ENCODE measurements around the gene UMODL1. TPM values are rescaled to one million over a fixed set of nuclear protein-coding genes. Genes with fewer than 3 reads are reported as not detected.
"Not testable (repeated sequence)": the region's sequence is repeated elsewhere in the genome, so short reads cannot be mapped to it uniquely, and the experiment has no call there.

The UMODL1 gene
- total RNA-seq, 1 experiment from 2014 or later, result not detected

DNA sequence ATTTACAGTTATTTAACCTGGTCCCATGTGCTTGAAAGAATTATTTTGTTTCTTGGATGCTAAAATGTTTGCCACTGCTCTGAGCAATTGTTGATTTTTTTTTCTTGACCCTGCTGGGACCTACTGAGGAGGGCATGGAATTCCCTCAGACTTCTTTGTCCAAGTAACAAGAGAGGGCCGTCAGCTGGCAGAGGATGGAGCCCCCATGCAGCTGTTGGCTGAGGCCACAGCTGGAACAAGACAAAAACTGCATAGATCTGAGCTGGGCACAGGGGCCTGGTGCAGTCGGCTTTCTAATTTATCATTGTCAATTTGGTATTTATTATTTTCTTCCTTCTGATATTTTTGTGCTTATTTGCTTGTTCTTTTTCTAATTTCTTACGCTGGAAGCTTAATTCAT is 108.2 kb downstream of the UMODL1 start:
- H3K27me3 ChIP-seq (replicated peaks), result no peaks in the 10 kb centered on the region
- no peak overlapping the region for H3K27ac ChIP-seq

GRCh38 chr21:42180001-42180400 is 108.9 kb downstream of the UMODL1 start:
- DNase-seq (ENCODE audit: low read depth in 1 of 2, low spot score in 2 of 2); H3K27me3 ChIP-seq (replicated peaks); H3K4me3 ChIP-seq; H3K36me3 ChIP-seq; H3K4me1 ChIP-seq (replicated peaks); H3K9me3 ChIP-seq (replicated peaks); H3K27ac ChIP-seq: not testable (repeated sequence)

More for the DNA sequence above, 108.2 kb downstream of the UMODL1 start:
- no peaks in the 10 kb centered on the region for H3K36me3 ChIP-seq
- no peak for DNase-seq (ENCODE audit: low read depth in 1 of 2, low spot score in 2 of 2)
- no peaks in the 10 kb centered on the region for H3K9me3 ChIP-seq (replicated peaks)
- no peak overlapping the region for H3K4me3 ChIP-seq
- H3K4me1 ChIP-seq (replicated peaks), result no peaks in the 10 kb centered on the region

DNA sequence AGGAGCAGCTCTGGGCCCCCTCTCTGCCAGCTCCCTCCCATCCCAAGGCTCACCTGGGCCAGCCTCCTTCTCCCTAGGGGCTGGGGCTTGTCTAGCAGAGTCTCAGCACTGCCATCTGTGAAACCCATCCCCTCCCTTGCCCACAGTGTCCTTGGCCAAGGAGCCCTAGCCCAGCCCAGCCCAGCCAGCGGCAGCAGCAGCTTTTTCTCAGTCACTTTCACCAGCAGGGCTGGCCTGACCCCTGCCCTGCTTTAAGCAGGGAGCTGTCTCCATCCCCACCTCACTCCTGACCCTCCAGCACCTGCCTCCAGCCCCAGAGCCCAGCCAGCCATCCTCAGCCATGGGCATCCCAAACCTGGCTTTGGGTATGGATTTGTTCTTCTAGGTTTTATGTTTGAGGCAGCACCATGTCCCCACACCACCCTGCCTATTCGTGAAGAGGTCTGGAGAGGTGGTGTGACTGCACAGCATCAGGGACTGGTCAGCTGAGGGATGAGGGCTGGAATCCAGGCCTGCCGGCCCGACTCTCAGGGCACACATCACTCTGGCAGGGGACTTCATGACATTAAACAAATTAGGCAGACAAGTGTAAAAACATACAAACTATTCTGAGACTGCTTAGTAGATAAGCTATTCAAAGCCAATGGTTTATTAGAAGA is 111.7 kb downstream of the UMODL1 start:
- Histone ChIP-seq H3K4me1 (replicated peaks) (no peaks in the 10 kb centered on the region), H3K36me3 (no peaks in the 10 kb centered on the region), H3K27me3 (replicated peaks) (no peaks in the 10 kb centered on the region), H3K4me3 (no peak overlapping the region), H3K27ac (no peak overlapping the region), H3K9me3 (replicated peaks) (no peaks in the 10 kb centered on the region)
- no peak for DNase-seq (ENCODE audit: low read depth in 1 of 2, low spot score in 2 of 2)

GRCh38 chr21:42183374-42184266 is 112.5 kb downstream of the UMODL1 start:
- no peak for DNase-seq (ENCODE audit: low read depth in 1 of 2, low spot score in 2 of 2)
- Histone ChIP-seq H3K9me3 (replicated peaks) (no peaks in the 10 kb centered on the region), H3K4me3 (no peak overlapping the region), H3K36me3 (no peaks in the 10 kb centered on the region), H3K27me3 (replicated peaks) (no peaks in the 10 kb centered on the region), H3K4me1 (replicated peaks) (peaks cover 5% of the 10 kb centered on the region; the same call in 1 of the 2 replicates), H3K27ac (no peak overlapping the region)

- Histone ChIP-seq H3K4me3 (no peak overlapping the region), H3K36me3 (no peaks in the 10 kb centered on the region), H3K9me3 (replicated peaks) (no peaks in the 10 kb centered on the region), H3K4me1 (replicated peaks) (peaks cover 5% of the 10 kb centered on the region; the same call in 1 of the 2 replicates), H3K27ac (no peak overlapping the region), H3K27me3 (replicated peaks) (no peaks in the 10 kb centered on the region)
- DNase-seq (ENCODE audit: low read depth in 1 of 2, low spot score in 2 of 2), result no peak
Measured at GRCh38 chr21:42186591-42186990, 115.5 kb downstream of the UMODL1 start.

DNA sequence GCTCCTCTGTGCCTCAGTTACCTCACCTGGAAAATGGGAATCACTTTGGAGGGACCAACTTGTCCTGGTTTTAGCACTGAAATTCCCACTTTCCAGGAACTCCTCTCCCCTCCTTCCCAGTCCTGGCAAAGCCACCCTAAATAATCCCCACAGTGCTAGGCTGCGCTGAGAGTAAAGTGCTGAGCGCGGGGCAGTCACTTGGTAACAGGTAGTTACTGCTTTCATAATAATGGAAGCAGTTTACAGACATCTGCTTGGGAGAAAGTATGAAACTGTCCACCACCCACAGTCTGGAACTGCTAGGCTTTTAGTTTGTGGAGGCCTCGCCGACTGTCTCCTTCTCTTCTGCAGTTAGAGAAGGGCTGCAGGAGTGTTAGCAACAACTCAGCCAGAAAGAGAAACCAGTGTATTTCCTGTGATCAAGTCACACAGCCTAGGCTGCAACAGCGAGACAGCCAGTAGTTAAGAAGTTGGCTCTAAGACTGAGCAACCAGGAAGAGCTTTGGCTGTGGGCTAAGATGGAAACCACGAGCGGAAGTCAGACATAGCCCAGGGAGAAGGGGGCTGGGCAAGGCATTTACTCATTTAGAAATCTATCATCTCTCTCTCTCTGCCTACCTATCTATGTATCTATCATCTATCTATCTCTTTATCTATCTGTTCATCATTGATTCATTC is 117.0 kb downstream of the UMODL1 start:
- no peak for DNase-seq (ENCODE audit: low read depth in 1 of 2, low spot score in 2 of 2)
- Histone ChIP-seq H3K9me3 (replicated peaks) (no peaks in the 10 kb centered on the region), H3K4me1 (replicated peaks) (peaks cover 5% of the 10 kb centered on the region; the same call in 1 of the 2 replicates), H3K4me3 (no peak overlapping the region), H3K36me3 (no peaks in the 10 kb centered on the region), H3K27me3 (replicated peaks) (no peaks in the 10 kb centered on the region), H3K27ac (no peak overlapping the region)

DNA sequence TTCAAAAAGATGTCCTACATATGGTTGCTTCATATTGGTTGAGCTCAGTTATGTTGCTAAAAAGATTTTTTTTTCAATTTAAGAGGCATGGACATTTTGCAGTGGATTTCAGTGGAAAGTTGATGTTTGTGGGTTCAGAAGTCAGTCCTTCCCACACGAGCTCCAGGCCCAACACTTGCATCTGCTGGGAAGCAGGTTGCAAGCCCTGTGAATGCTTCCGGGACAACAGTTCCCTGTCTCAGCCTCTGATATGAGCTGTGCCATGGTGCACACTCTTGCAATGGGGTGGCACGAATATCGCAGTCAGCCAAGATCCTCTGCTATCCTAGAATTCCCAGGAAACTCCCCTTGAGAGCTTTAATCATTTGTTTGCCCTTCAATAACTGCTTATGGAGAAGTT is 117.5 kb downstream of the UMODL1 start:
- no peak overlapping the region for H3K4me3 ChIP-seq
- no peaks in the 10 kb centered on the region for H3K9me3 ChIP-seq (replicated peaks)
- no peaks in the 10 kb centered on the region for H3K36me3 ChIP-seq
- H3K4me1 ChIP-seq (replicated peaks), result peaks cover 5% of the 10 kb centered on the region; the same call in 1 of the 2 replicates
- no peaks in the 10 kb centered on the region for H3K27me3 ChIP-seq (replicated peaks)
- no peak for DNase-seq (ENCODE audit: low read depth in 1 of 2, low spot score in 2 of 2)
- H3K27ac ChIP-seq, result no peak overlapping the region

DNA sequence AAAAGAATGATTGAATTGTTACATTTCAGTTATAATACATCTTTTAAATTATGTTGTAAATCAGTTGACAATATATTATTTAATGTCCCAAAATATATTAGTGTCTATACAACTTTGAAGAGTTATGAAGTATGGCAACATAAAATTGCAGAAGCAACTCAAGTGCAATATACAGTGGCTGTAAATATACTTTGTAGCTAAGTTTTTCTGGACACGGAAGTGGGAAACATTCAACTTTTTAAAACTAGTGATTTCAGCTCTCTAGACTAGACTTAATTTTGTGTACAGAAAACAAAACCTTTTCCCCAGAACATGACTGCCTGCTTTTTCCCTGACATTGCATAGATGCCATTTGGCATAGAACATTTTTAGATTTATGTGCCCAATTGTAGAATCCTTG is 118.3 kb downstream of the UMODL1 start:
- H3K36me3 ChIP-seq, result no peaks in the 10 kb centered on the region
- H3K27ac ChIP-seq, result no peak overlapping the region
- no peaks in the 10 kb centered on the region for H3K9me3 ChIP-seq (replicated peaks)
- H3K4me3 ChIP-seq, result no peak overlapping the region
- peaks cover 5% of the 10 kb centered on the region; the same call in 1 of the 2 replicates for H3K4me1 ChIP-seq (replicated peaks)
- no peaks in the 10 kb centered on the region for H3K27me3 ChIP-seq (replicated peaks)
- DNase-seq (ENCODE audit: low read depth in 1 of 2, low spot score in 2 of 2), result no peak

DNA sequence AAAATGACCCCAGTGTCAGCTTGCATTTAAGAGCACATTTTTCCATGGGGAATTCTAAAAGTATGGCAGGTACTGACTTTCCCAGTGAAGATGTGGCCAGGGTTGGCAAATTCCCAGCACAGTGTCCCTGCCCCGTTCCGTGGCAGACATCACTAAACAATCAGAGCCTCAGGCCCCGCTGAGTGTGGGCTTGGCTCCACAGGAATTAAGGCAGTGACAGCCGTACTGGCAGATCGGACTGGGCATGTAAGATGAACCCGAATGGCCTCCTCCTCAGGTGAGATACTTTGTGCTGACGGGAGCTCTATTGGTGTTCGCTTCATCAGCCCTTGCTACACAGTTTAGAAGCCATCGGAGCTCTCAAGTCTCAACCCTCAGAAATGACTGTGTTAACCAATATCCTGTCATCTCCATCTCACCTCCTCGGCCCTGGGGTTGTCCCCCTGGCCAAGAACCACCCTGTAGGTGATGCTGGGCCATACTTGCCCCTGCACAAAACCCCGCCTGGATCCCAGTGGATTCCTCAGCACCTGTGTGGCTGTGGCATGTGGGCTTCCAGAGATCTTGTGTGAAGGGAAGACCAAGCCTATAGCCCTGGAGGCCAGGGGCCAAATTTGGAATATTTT is 118.9 kb downstream of the UMODL1 start:
- no peak overlapping the region for H3K4me3 ChIP-seq
- no peaks in the 10 kb centered on the region for H3K27me3 ChIP-seq (replicated peaks)
- H3K27ac ChIP-seq, result no peak overlapping the region
- no peaks in the 10 kb centered on the region for H3K9me3 ChIP-seq (replicated peaks)
- H3K4me1 ChIP-seq (replicated peaks), result peaks cover 5% of the 10 kb centered on the region; the same call in 1 of the 2 replicates
- H3K36me3 ChIP-seq, result no peaks in the 10 kb centered on the region
- peak in 1 of 2 experiments; percentile 19 for DNase-seq (ENCODE audit: low read depth in 1 of 2, low spot score in 2 of 2)

- no peaks in the 10 kb centered on the region for H3K27me3 ChIP-seq (replicated peaks)
- H3K27ac ChIP-seq, result no peak overlapping the region
- H3K4me1 ChIP-seq (replicated peaks), result peaks cover 5% of the 10 kb centered on the region; the same call in 1 of the 2 replicates
- no peaks in the 10 kb centered on the region for H3K9me3 ChIP-seq (replicated peaks)
- no peaks in the 10 kb centered on the region for H3K36me3 ChIP-seq
- DNase-seq (ENCODE audit: low read depth in 1 of 2, low spot score in 2 of 2), result no peak
- H3K4me3 ChIP-seq, result no peak overlapping the region
Measured at GRCh38 chr21:42190486-42190863, 119.4 kb downstream of the UMODL1 start.

DNA sequence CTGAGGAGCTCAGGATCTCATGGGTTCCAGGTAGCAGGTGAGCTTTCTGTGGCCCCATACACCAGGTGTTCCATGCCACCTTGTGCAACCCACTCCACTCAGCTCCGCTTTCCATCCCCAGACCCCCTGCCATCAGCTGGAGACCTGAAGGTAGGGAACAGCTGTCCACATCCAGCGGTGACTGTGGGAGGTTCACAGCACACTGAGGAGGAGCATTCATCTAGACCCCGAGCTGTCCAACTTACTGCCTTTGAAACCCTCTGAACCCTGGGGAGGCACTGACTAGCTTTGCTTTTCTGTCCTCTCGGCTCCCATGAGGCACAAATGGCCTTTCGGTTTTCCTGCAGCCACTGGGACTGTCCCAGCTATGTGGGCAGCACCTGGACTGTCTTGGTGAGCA is 119.9 kb downstream of the UMODL1 start:
- Histone ChIP-seq H3K27me3 (replicated peaks) (no peaks in the 10 kb centered on the region), H3K36me3 (no peaks in the 10 kb centered on the region), H3K27ac (no peak overlapping the region), H3K4me1 (replicated peaks) (peaks cover 5% of the 10 kb centered on the region; the same call in 1 of the 2 replicates), H3K9me3 (replicated peaks) (no peaks in the 10 kb centered on the region), H3K4me3 (no peak overlapping the region)
- DNase-seq (ENCODE audit: low read depth in 1 of 2, low spot score in 2 of 2), result no peak

DNA sequence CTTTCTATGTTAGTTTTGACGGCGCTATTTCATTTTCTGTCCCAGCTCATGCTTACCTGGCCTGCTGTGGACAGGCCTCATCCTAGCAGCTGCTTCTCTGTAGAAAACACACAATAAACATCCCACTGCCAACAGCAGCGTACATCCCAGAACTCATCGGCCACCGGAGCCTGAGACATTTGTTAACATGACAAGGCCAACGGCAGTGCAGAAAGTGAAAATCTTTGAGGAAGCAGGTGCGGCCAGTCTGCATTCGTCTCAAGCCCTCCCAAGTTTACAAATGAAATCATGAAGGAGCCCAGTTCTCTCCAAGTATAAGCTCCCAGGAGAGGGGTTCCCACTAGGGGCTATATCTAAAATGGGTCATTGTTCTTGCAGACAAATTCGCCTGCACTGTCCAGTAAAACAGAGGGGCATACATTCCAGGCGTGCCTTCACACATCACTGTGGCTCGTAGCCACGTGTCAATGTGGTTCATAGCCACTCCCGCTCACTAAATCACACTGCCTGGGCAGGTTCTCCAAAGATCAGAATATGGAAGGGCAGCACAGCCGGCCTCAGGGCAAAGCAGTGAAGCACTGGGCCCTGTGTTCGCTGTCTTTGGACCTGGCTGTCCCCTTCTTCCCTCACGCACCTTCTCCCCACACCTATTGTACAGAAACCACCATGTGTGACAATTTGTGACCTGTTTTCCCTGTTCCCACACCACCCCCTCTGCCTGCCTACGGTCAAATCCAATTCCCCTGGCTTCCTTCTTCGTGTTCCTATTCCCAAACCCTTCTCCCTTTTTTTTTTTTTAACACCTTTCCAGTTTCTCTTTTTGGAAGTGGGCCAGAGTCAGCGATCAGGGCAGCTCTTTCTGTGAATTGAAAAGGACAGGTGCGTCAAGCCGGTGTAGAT is 120.8 kb downstream of the UMODL1 start:
- Histone ChIP-seq H3K36me3 (no peaks in the 10 kb centered on the region), H3K9me3 (replicated peaks) (no peaks in the 10 kb centered on the region), H3K27ac (no peak overlapping the region), H3K4me3 (no peak overlapping the region), H3K4me1 (replicated peaks) (peaks cover 5% of the 10 kb centered on the region; the same call in 1 of the 2 replicates), H3K27me3 (replicated peaks) (no peaks in the 10 kb centered on the region)
- no peak for DNase-seq (ENCODE audit: low read depth in 1 of 2, low spot score in 2 of 2)
